ENCODE data around the gene RNU5B-1.

The RNU5B-1 gene

GRCh38 chr15:65329288-65329983 lies 25.0 kb downstream of the RNU5B-1 start:
- no peak for DNase-seq

- DNase-seq, result no peak
Observed at GRCh38 chr15:65329984-65330735, 25.7 kb downstream of the RNU5B-1 start.

GRCh38 chr15:65330934-65331645 lies 26.6 kb downstream of the RNU5B-1 start:
- no peak for DNase-seq

- no peak for DNase-seq
Observed at GRCh38 chr15:65331811-65332210, 27.3 kb downstream of the RNU5B-1 start.

DNA sequence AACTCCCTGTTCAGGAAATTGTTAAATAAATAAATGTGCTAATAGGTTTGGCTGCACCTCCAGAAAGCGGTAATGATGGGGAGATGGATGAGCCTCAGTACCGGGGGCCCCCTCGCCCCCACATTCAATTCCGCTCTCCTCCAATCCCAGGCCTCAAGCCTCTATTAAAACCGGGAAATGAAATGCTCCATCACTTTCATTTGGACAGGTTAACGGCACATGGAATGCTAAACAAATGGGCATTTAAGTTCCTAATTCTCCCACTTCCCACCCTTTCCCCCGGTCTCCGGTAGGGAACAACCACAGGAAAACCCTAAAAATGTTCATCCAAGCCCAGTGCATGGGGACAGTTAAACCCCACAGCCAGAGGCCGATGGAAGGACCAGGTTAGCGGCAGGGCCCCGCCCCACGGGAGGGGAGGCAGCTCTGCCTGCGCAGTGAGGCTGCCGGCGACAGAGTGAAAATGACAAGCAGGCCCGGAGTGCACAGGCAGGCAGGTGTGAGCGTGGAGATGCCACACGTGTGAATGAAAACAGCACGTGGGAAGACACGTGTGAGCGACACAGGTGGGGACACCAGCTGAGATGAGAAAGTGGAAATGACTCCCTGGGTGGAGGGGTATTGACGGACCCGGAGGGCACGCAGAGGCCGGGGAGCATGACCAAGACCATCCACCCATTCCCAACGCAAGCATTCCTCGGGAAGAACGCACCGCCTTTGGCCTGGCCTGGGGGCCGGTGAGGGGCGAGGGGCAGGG lies 28.1 kb downstream of the RNU5B-1 start:
- no peak for DNase-seq

DNA sequence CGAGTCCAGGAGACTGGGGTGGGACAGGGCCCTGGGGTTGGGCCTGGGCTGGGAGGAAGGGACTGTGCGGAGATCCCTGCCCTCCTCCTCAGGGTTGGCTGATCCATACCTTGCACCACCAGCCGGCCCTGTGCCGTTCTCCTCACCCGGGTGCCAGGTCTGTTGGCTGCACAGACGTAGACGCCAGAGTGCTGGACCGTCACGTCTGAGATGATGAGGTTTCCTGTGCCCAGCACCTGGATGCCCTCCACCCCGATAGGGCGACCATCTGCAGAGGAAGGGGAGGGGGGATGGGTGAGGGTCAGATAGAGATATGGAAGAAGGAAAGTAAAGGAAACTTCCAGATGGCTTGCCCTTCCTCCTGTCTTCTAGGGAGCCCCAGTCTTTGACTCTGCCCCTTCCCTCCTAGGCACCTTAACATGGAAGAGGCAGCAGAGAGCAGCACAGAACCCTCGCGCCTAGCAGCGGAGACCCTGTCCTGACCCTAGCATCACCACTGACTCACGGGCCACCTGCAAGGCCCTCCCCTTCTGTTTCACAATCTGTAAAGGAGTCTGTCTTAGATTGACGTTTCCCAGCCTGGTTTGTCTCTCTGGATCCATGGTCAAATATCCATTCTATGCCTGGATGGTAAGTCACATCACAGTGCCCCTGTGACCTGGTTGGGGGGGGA lies 28.8 kb downstream of the RNU5B-1 start:
- DNase-seq, result no peak

DNA sequence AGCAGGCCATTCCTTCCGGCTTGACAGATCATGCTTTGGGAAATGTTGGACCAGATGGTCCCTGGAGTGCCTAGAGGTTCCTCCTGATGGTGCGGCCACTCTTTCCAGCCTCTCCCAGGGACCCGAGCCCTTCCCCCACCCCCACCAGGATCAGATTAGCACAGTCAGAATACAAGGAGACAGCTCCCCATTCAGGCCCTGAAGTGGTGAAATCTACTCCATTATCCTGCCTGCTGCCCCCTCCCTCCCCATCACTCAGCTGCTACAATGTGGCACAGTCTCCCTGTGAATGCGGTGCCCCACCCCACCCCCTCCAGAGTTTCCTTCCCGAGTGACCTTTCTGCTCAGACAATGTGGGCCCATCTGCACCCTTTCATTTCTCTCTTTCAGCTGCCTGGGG lies 29.4 kb downstream of the RNU5B-1 start:
- DNase-seq, result no peak

DNA sequence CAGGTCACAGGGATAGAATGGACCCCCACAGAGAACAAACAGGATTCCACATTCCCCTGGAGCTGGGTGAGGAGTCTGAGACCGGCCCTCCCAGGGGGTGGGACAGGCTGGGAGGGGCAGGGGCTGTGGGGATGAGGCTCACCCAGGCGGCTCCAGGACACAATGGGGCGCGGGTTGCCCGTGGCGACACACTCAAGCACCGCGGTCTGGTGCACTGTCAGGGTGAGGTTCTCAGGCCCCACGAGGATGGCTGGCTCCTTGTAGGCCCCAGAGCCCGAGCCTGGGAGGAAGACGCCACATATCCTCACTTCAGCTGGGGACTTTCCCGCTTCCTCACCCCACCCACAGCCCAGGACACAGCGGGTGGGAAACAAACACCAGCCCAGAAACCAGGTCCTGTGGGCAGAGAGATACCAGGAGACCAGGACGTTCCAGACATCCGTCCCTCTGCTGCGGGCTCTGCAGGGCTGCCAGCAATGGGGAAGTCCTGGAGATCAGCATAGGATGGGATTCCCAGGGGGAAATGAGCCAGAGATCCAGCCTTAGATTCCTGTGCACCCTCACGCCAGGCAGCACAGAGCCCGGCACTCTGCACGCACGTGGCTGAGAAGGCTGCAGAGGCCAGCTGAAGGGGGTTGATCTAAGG lies 30.2 kb downstream of the RNU5B-1 start:
- DNase-seq, result no peak

GRCh38 chr15:65335278-65336055 lies 31.0 kb downstream of the RNU5B-1 start:
- DNase-seq, result no peak

GRCh38 chr15:65336493-65337435 lies 32.3 kb downstream of the RNU5B-1 start:
- DNase-seq, result no peak

DNA sequence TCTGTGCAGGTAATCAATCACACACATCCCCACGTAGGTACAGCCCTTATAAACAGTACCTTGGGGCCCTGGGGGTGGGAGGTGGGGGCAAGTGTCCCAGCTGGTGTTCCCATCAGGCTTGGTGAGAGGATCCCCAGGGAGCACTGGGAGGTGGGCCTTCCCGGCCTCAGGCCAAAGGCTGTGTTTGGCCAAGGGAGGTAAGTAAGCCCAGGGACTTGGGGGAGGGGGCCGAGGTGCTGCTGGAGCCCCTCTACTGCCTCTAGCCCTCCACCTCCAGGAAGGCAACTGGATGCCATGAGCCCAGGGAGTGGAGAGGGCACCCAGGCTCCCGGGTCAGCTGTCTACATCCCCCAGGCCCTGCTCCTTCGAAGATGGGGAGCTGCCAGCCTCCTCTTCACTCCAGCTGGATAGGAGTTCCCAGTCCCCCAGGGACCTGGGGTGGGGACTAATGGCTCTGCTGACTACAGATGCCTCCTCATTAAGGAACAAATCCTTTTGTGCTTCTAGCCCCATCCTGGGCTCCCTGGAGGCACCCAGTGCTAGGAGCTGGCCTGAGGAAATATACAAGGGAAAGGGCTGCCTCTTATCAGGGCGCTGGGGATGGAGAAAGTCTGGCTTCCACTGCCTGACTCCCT lies 33.1 kb downstream of the RNU5B-1 start:
- DNase-seq, result no peak

GRCh38 chr15:65338366-65338765 lies 33.9 kb downstream of the RNU5B-1 start:
- DNase-seq, result no peak

DNA sequence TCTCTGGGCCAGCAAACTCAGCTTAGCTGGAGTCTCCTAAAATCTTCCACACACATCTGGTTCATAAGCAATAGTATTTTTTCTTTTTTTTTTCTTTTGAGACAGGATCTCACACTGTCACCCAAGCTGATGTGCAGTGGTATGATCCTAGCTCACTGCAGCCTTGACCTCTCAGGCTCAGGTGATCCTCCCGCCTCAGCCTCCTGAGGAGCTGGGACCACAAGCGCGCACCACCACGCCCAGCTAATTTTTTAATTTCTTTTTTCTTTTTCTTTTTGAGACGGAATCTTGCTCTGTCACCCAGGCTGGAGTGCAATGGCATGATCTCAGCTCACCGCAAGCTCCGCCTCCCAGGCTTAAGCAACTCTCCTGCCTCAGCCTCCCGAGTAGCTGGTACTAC lies 34.3 kb downstream of the RNU5B-1 start:
- DNase-seq, result no peak

DNA sequence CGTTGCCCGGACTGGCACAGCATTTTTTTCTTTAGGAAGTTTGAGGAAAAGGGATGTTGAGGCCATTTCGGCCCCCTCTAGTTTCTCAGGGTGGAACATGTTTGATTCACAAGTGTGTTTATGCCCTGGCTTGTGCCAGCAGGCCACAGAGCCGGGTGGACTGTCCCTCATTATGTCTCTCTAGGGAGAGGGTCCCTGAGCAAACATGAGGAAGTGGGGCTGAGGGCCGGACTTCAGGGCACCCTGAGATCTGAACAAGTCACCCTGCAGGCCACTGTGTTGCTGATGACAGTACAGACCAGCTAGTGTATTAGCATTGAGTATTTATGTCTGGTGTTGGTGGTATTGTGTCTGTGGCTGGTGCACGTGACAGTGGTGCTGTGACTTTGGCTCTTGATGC lies 34.9 kb downstream of the RNU5B-1 start:
- DNase-seq, result no peak

DNA sequence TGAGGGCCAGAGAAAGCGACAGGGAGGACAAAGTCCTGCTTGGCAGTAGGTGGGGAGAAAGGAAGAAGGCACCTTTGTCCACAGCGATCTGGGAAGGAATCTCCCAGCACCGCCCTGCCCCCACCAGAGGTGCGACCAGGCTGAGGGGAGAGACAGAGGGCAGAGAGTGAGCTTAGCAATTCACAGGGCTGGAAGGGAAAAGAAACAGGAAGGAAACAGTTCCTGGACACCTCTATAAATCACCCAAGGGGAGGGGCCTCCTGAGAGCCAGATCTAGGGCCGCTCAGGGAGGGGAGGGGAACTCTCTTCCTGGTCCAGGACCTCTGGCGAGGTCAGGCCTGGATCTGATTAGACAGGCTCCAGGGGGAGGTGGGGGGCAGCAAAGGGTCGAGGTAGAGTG lies 35.4 kb downstream of the RNU5B-1 start:
- DNase-seq, result no peak

GRCh38 chr15:65342493-65342892 lies 38.0 kb downstream of the RNU5B-1 start:
- DNase-seq, result no peak

DNA sequence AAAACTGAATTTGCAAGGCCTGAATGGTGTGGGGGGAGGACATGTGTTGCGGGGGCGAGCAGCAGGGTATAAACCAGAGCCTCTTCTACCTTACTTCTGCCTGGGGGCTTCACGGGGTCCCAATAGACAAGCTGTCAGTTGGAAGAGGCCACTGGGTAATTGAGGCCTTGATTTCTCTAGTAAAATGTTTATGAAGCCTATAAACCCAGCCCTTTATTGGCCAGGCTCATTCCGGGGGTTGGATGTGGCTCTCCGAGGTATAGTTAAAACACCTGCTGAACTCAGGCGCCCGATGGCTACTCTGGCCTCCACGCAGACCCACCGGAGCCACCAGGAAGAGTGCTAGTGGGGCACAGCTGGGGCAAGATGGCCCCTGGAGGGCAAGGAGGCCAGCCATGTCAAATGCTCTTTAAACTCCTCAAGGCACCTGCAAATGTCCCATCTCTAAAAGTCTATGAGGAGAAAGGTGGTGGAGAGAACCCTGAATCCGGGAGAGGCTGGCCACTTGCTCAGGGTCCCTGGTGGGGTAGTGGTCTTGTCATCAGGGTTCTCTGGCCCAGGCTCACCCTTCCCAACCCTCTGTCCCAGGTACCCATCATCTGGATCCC lies 39.0 kb downstream of the RNU5B-1 start:
- no peak for DNase-seq

DNA sequence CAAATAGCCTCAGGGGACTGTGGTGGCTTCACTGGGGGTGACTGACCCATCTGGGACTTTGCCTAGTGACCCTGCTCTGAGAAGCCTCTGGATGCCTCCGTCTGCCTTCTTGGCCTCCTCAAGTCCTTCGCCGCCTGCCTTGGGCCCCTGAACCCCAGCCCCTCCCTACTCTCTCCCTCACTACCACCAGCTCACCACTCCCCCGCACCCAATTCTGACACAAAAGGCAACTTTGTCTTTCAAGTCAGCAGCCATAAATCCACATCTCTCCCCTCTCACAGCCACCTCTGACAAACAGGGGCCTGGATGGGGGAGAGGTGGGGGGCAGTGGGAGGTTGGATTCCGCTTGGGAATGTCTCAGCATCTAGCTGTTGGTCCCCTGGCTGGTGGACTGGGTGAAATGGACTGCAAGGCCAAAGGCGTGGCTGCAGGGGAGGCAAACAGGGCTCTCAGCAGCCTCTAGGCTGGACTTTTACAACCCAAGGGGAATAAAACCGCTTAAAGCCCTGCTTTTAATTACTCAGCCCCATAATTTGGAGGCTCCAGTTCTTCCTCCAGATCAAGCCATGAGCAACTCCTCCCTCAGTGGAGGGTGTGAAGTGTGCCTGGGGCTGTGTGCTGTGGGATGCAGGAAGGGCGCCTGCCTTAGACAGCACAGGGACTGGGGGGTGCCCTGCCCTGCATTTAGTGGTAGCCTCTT lies 39.9 kb downstream of the RNU5B-1 start:
- DNase-seq, result no peak

GRCh38 chr15:65344914-65345275 lies 40.4 kb downstream of the RNU5B-1 start:
- no peak for DNase-seq
